H1 (cell line): Measurements from ENCODE around the gene GRB7. TPM values are rescaled to one million over a fixed set of nuclear protein-coding genes. Genes with fewer than 3 reads are reported as not detected.
A peak's percentile ranks its signal among the peaks of the same experiment; 100 is the strongest.

Source experiments
- CTCF ChIP-seq, 3 experiments: IDR thresholded peaks; 1 replicate in 2 of 3; 2 replicates in 1 of 3; pipeline versions ENCODE4 v1.5.1 to v1.6.1; 2011; ENCODE audit warnings: low read length in 3 of 3, mild to moderate bottlenecking in 3 of 3, inconsistent platforms in 2 of 3, low read depth in 1 of 3, moderate library complexity in 1 of 3; ENCODE audit not compliant: insufficient read depth in 1 of 3; ENCODE audit errors: control extremely low read depth in 1 of 3
- HDAC2 ChIP-seq, 2 experiments: fragments of 300-600 bp in 1 of 2; sonication (generic) in 1 of 2; IDR thresholded peaks; 2 replicates each; pipeline ENCODE4 v1.6.1; 2011 to 2012; ENCODE audit warnings: low read depth in 2 of 2, low read length in 2 of 2, mild to moderate bottlenecking in 2 of 2, moderate library complexity in 2 of 2, borderline replicate concordance in 1 of 2, inconsistent platforms in 1 of 2
- JUN ChIP-seq: IDR thresholded peaks from 2 replicates; pipeline ENCODE4 v1.6.1; 2011; ENCODE audit warnings: low read depth, mild to moderate bottlenecking, improper control_type of control experiment, low read length
- KDM4A ChIP-seq: IDR thresholded peaks from one replicate; pipeline ENCODE4 v1.7.1; 2012; ENCODE audit warnings: low read depth, mild to moderate bottlenecking, moderate library complexity, low read length, inconsistent platforms; ENCODE audit not compliant: severe bottlenecking
- KDM5A ChIP-seq: fragments of 200-600 bp; IDR thresholded peaks from 2 replicates; pipeline ENCODE4 v1.7.1; 2012; ENCODE audit warnings: mild to moderate bottlenecking, low read length, inconsistent platforms, mixed read lengths
- MAX ChIP-seq: IDR thresholded peaks from 2 replicates; pipeline ENCODE4 v1.6.1; 2012; ENCODE audit warnings: inconsistent platforms
- PHF8 ChIP-seq: fragments of 200-600 bp; sonication (generic); conservative IDR thresholded peaks from 2 replicates; pipeline ENCODE4 v1.7.1; 2012; ENCODE audit warnings: low read depth, mild to moderate bottlenecking, inconsistent platforms, low read length, moderate library complexity
- POLR2AphosphoS5 ChIP-seq: IDR thresholded peaks from 2 replicates; pipeline ENCODE4 v1.6.1; 2011; ENCODE audit warnings: low read depth, low read length
- SIN3A ChIP-seq, 2 experiments: IDR thresholded peaks in 1 of 2; conservative IDR thresholded peaks in 1 of 2; 2 replicates each; pipeline ENCODE4 v1.6.1; 2011 to 2012; ENCODE audit warnings: low read length in 2 of 2, improper control_type of control experiment in 1 of 2, low read depth in 1 of 2, mild to moderate bottlenecking in 1 of 2
- SUZ12 ChIP-seq: fragments of 200-600 bp; sonication (generic); IDR thresholded peaks from 2 replicates; pipeline ENCODE4 v1.6.1; 2012; ENCODE audit warnings: mild to moderate bottlenecking, inconsistent platforms, low read length, moderate library complexity, mixed read lengths
- polyA plus RNA-seq, 7 experiments: library from polyadenylated mRNA; depleted of rRNA in 3 of 7; stranded (reverse) in 5 of 7; unstranded in 2 of 7; fragments of >200 nt in 5 of 7; fragments of 200-250 nt in 2 of 7; gene quantifications; 1 replicate in 5 of 7; 2 replicates in 1 of 7; 4 replicates in 1 of 7; pipeline versions ENCODE4 v1.2.1 to v1.2.3, GENCODE V29; 2011 to 2013; ENCODE audit warnings: missing spikeins in 2 of 7, mixed read lengths in 2 of 7
- total RNA-seq: library from RNA; stranded (reverse); fragmentation: NEBNext Ultra II Directional; extraction: Animal tissue kit (Norgen Biotek cat#: 25700); gene quantifications from 2 replicates; pipeline ENCODE4 v1.2.1, GENCODE V29; 2021

Gene GRB7
- total and polyA plus RNA-seq, 2 of the 8 experiments (the other 6 are each of a cell fraction or from before 2014, with no cell fraction given): 32.2 to 41.5 TPM

DNA sequence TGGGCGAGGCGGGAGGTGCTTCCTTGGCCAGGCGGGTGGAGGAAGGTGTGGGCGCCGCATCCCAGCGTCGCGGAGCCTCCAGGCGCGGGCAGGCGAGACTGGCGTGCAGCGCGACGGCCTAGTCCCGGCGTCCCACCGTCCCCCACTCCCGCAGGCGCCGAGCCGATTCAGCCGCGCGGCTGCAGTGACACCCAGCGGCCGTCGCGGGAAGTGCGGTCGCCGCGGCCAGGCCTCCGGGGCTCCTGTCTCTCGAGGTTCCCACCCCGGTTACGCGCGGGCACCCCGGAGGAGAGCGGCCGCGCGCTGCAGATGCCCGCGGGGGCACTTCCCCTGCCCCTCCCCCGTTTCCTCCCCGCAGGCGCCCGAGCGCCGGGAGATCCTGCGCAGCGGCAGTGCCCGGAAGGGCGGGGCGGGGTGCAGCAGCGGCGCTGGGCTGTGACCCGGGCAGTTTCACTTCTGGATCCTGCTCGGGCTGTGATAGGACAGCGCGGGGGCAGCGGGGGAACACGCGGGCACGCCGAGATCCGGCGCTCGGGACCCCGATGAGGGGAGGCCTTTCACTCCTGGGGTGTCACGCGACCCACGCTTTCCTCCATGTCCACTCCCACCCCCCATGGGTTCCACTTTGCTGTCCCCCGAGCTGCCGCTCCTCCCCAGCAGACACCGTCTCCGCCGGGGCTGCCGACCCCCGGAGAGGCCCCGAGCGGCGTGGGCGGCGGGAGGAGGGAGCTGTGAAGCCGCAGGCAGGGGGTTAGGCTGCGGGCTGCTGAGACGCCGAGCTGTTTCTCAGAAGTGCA is 16.6 kb downstream of the GRB7 start (continued):
- TF ChIP-seq KDM5A: peak; percentile 85
- TF ChIP-seq KDM4A: peak; percentile 62
- TF ChIP-seq CTCF (IDR thresholded peaks at IDR 0.05; ENCODE audit: control extremely low read depth in 1 of 3, insufficient read depth in 1 of 3, low read depth in 1 of 3, low read length in 3 of 3): peak; percentile 81 to 89 (median 89)
- 0 out of 4 replicates have a peak, but pooled peaks of 1 of the 2 experiments have one; percentile 39 for TF ChIP-seq HDAC2 (IDR thresholded peaks at IDR 0.05; ENCODE audit: borderline replicate concordance in 1 of 2, low read depth in 2 of 2, low read length in 2 of 2)
- TF ChIP-seq SIN3A (conservative IDR thresholded peaks at IDR 0.05 in 1 of 2, IDR thresholded peaks at IDR 0.05 in 1 of 2; ENCODE audit: low read depth in 1 of 2, low read length in 2 of 2): 0 out of 4 replicates have a peak, but pooled peaks of 1 of the 2 experiments have one; percentile 37
- TF ChIP-seq PHF8: 0 out of 2 replicates have a peak, but pooled peaks have one; percentile 18
- peak; percentile 41; the same call in 1 of the 2 replicates for TF ChIP-seq MAX
- TF ChIP-seq JUN: no peak
- no peak for TF ChIP-seq POLR2AphosphoS5
- TF ChIP-seq SUZ12: no peak; the same call in 1 of the 2 replicates
